Sigmoid colon (tissue), 4 donors: ENCODE data around the gene EVI5L.

Experiments used
- POLR2AphosphoS5 ChIP-seq, 4 donors: sonication (generic); formaldehyde crosslinking; IDR thresholded peaks; one replicate each; pipeline ENCODE4 v1.6.1; 2017; ENCODE audit warnings: antibody characterized with exemption in 4 of 4
- TF ChIP-seq, protein P1 (sequence below), 4 experiments: fragments of 450-650 bp in 3 of 4; fragments of 200-600 bp in 1 of 4; IDR thresholded peaks; one replicate each; pipeline ENCODE4 v1.5.1; 2016 to 2019; ENCODE audit warnings: antibody characterized with exemption in 4 of 4, mild to moderate bottlenecking in 3 of 4, moderate library complexity in 2 of 4

DNA sequence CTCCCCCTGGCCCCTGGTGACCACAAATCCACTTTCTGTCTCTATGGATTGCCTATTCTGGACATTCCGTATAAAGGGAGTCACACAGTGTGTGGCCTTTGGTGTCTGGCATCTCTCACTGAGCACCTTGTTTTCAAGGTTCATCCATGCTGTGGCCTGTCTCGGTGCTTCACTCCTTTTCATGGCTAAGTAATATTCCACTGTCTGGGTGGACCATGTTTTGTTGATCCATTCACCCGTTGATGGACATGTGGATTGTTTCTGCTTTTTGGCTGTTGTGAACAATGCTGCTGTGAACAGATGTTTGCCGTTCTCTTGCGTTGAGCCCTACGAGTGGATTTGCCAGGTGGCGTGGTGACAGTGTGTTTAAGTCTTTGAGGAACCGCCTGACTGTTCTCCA lies 10.6 kb downstream of the EVI5L start:
- TF ChIP-seq, protein P1, sequence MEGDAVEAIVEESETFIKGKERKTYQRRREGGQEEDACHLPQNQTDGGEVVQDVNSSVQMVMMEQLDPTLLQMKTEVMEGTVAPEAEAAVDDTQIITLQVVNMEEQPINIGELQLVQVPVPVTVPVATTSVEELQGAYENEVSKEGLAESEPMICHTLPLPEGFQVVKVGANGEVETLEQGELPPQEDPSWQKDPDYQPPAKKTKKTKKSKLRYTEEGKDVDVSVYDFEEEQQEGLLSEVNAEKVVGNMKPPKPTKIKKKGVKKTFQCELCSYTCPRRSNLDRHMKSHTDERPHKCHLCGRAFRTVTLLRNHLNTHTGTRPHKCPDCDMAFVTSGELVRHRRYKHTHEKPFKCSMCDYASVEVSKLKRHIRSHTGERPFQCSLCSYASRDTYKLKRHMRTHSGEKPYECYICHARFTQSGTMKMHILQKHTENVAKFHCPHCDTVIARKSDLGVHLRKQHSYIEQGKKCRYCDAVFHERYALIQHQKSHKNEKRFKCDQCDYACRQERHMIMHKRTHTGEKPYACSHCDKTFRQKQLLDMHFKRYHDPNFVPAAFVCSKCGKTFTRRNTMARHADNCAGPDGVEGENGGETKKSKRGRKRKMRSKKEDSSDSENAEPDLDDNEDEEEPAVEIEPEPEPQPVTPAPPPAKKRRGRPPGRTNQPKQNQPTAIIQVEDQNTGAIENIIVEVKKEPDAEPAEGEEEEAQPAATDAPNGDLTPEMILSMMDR (IDR thresholded peaks at IDR 0.05): no peak
- TF ChIP-seq POLR2AphosphoS5 (IDR thresholded peaks at IDR 0.05): no peak
